PFSK-1 (cell line): ENCODE results near the gene KCNE2.

ENCODE experiments used
- FOXP2 ChIP-seq: optimal IDR thresholded peaks from 2 replicates; pipeline ENCODE3; 2011; ENCODE audit warnings: borderline replicate concordance, control low read depth, inconsistent platforms; ENCODE audit not compliant: insufficient read depth; ENCODE audit errors: extremely low read length, extremely low read depth
- POLR2AphosphoS5 ChIP-seq: IDR thresholded peaks from 2 replicates; pipeline ENCODE4 v1.6.1; 2012; ENCODE audit warnings: low read depth, mild to moderate bottlenecking, control low read depth, low read length, moderate library complexity
- SIN3A ChIP-seq: IDR thresholded peaks from 2 replicates; pipeline ENCODE4 v1.6.1; 2012; ENCODE audit warnings: mild to moderate bottlenecking, low read length, moderate library complexity, borderline replicate concordance; ENCODE audit not compliant: insufficient read depth
- TAF1 ChIP-seq: IDR thresholded peaks from 2 replicates; pipeline ENCODE4 v1.6.1; 2012; ENCODE audit warnings: low read length, control low read depth, borderline replicate concordance; ENCODE audit not compliant: insufficient read depth
- TF ChIP-seq, protein P1 (sequence below), 2 experiments: IDR thresholded peaks; 2 replicates each; pipeline versions ENCODE4 v1.6.1 to v1.8.0; 2011 to 2012; ENCODE audit warnings: low read depth in 2 of 2, low read length in 2 of 2, control low read depth in 1 of 2, inconsistent platforms in 1 of 2, mild to moderate bottlenecking in 1 of 2, moderate library complexity in 1 of 2; ENCODE audit not compliant: insufficient read depth in 1 of 2

KCNE2 gene

DNA sequence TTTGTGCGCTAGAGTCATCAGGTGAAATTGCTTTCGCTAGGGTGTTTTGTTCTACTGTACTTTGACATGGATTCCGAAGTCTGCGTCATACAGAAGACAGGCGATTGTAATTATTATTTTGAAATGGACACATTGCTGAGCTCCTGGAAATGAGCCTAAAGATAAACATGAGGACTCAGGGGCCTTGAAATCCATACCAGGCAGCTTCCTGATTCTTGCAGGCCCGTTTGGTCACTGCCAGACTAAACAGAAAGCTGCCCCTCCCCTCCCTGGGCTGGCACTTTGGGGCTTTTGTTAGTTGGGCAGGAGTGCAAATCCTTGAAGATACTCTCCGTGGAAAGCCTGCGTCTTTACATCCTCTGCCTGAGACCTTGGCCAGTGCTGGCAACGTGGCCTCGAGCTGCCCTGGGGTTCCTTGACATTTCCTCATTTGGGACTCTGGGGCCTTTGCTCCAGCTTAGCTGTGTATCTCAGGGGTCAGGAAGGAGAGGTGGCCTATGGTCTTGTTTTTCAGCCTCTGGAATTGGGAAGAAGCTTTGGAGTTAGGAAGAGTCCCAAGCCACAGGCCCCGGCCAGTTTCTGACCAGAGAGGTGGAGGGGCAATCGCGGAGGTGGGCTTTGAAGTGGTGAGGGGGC, 26.9 kb upstream of the KCNE2 start:
- TF ChIP-seq SIN3A, result 0 out of 2 replicates have a peak, but pooled peaks have one; percentile 29
- no peak for TF ChIP-seq FOXP2
- TF ChIP-seq, protein P1, sequence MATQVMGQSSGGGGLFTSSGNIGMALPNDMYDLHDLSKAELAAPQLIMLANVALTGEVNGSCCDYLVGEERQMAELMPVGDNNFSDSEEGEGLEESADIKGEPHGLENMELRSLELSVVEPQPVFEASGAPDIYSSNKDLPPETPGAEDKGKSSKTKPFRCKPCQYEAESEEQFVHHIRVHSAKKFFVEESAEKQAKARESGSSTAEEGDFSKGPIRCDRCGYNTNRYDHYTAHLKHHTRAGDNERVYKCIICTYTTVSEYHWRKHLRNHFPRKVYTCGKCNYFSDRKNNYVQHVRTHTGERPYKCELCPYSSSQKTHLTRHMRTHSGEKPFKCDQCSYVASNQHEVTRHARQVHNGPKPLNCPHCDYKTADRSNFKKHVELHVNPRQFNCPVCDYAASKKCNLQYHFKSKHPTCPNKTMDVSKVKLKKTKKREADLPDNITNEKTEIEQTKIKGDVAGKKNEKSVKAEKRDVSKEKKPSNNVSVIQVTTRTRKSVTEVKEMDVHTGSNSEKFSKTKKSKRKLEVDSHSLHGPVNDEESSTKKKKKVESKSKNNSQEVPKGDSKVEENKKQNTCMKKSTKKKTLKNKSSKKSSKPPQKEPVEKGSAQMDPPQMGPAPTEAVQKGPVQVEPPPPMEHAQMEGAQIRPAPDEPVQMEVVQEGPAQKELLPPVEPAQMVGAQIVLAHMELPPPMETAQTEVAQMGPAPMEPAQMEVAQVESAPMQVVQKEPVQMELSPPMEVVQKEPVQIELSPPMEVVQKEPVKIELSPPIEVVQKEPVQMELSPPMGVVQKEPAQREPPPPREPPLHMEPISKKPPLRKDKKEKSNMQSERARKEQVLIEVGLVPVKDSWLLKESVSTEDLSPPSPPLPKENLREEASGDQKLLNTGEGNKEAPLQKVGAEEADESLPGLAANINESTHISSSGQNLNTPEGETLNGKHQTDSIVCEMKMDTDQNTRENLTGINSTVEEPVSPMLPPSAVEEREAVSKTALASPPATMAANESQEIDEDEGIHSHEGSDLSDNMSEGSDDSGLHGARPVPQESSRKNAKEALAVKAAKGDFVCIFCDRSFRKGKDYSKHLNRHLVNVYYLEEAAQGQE (IDR thresholded peaks at IDR 0.05; ENCODE audit: insufficient read depth in 1 of 2, low read depth in 2 of 2, low read length in 2 of 2), result no peak
- no peak for TF ChIP-seq TAF1
- no peak for TF ChIP-seq POLR2AphosphoS5

- TF ChIP-seq POLR2AphosphoS5 (no peak), FOXP2 (no peak), SIN3A (no peak), TAF1 (no peak)
- TF ChIP-seq, protein P1 (IDR thresholded peaks at IDR 0.05; ENCODE audit: insufficient read depth in 1 of 2, low read depth in 2 of 2, low read length in 2 of 2), result no peak
Measured at GRCh38 chr21:34337741-34338140, 26.1 kb upstream of the KCNE2 start.

DNA sequence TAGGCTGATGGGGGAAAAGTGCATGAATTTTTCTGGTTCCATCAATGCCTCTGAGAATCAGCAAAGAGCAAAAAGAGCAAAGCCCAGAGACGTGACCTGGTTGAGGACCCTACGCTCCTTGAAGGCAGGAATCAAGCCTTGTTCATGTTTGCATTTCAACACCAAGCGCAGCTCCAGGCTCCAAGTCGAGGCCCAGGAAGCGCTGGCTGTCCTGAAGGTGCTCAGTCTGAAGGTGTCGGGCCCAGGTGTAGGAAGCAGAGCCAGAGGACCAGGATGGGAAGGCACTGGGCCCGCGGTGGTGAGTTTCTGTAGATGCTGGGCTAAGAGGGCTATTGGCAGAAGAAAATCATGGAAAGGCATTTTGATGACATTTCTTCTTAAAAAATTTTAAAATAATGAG, 25.6 kb upstream of the KCNE2 start:
- TF ChIP-seq, protein P1 (IDR thresholded peaks at IDR 0.05; ENCODE audit: insufficient read depth in 1 of 2, low read depth in 2 of 2, low read length in 2 of 2), result no peak
- no peak for TF ChIP-seq SIN3A
- TF ChIP-seq FOXP2, result no peak
- no peak for TF ChIP-seq TAF1
- no peak for TF ChIP-seq POLR2AphosphoS5

DNA sequence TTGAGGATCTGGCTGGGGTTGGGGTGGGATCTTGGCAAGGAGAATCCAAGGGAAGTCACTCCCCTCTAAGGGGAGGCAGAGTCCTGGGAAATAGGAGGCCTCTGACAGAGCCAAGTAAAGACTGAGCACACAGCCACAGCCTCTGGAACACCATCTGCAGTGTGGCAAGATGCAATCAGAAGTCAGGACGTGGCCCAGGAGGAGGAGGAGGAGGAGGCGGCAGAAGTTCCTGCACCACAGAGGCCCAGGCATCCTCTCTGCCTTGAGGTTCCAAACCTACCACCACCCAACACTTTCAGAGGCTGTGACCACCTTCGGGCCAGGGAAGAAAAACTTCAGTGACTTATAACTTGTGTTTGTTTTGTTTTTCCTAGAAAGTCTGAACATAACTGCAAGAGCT, 23.7 kb upstream of the KCNE2 start:
- TF ChIP-seq, protein P1 (IDR thresholded peaks at IDR 0.05; ENCODE audit: insufficient read depth in 1 of 2, low read depth in 2 of 2, low read length in 2 of 2), result no peak
- TF ChIP-seq SIN3A, result no peak
- TF ChIP-seq TAF1, result no peak
- TF ChIP-seq POLR2AphosphoS5, result no peak
- no peak for TF ChIP-seq FOXP2

GRCh38 chr21:34342476-34342875, 21.3 kb upstream of the KCNE2 start:
- TF ChIP-seq POLR2AphosphoS5 (no peak), TAF1 (no peak)
- TF ChIP-seq, protein P1 (IDR thresholded peaks at IDR 0.05; ENCODE audit: insufficient read depth in 1 of 2, low read depth in 2 of 2, low read length in 2 of 2), result no peak
